G401 (cell line): ENCODE measurements around the gene ANKFY1. TPM values are rescaled to one million over a fixed set of nuclear protein-coding genes. Genes with fewer than 3 reads are reported as not detected.
A peak's percentile ranks its signal among the peaks of the same experiment; 100 is the strongest.
"Not testable (repeated sequence)": the region's sequence is repeated elsewhere in the genome, so short reads cannot be mapped to it uniquely, and the experiment has no call there.

Experiments
- DNase-seq: peaks from one replicate; pipeline ENCODE4 v3.0.0-alpha.2; 2015; ENCODE audit warnings: low spot score
- in situ Hi-C: cut with HindIII; loops from 2 replicates; pipeline ENCODE4 v1.10.0; 2016; ENCODE audit warnings: low sequenced_read_pairs, mixed read lengths
- total RNA-seq: library from RNA; depleted of rRNA; stranded (reverse); fragments of >200 nt; shearing (Covaris generic); gene quantifications from 2 replicates; pipeline ENCODE4 v1.2.3, GENCODE V29; 2014; rRNA removed

The ANKFY1 gene
- total RNA-seq, 1 experiment from 2014 or later = 22.2 TPM

- DNase-seq = no peak
- in situ Hi-C loops = no loop called here
Measured at GRCh38 chr17:4140125-4140524, 123.7 kb downstream of the ANKFY1 start.

GRCh38 chr17:4138906-4139526 lies 124.8 kb downstream of the ANKFY1 start:
- in situ Hi-C loops, DNase-seq: not testable (repeated sequence)

GRCh38 chr17:4136373-4136772 lies 127.4 kb downstream of the ANKFY1 start:
- in situ Hi-C loops = no loop called here
- no peak for DNase-seq

GRCh38 chr17:4135489-4135888 lies 128.3 kb downstream of the ANKFY1 start:
- in situ Hi-C loops = no loop called here
- DNase-seq = no peak

DNA sequence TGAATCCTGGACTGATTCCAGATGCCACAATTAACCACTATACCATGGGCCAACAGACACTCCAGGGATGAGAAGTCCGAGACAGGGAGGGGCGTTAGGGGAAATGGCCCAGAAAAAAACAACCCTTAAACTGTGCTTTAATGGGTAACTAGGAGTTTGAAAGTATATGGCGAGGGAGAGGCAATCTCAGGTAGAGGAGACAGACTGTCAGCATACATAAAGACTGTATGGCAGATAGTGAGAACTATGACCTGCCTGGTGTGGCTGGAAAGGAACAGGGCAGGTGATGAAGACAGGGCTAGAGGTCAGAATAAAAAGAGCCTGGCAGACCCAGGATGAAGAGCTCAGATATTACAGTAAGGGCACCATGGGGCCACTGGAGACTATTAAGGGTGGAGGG lies 129.1 kb downstream of the ANKFY1 start:
- no peak for DNase-seq
- in situ Hi-C loops = no loop called here

GRCh38 chr17:4130715-4131114 lies 133.1 kb downstream of the ANKFY1 start:
- no peak for DNase-seq
- in situ Hi-C loops = no loop called here

- in situ Hi-C loops = no loop called here
- no peak for DNase-seq
Measured at GRCh38 chr17:4127555-4127954, 136.2 kb downstream of the ANKFY1 start.

DNA sequence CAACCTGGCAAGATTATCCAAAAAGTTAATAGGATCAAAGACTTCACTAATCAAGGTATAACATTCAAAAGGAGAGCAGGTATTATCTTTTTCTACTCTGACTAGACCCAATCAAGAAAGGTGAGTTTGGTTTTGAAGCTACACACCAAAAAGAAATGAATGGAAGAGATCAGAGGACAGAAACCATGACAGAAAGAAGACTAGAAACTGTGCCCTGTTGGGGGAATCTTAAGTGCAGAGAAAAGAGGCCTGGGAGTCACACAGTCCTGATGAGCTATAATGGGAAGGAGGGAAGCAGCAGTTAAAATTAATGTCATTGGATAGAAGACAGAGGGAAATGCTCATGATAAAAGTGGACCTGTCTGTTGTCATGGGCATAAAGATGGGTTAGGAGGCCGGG lies 138.2 kb downstream of the ANKFY1 start:
- DNase-seq = no peak
- in situ Hi-C loops = no loop called here

DNA sequence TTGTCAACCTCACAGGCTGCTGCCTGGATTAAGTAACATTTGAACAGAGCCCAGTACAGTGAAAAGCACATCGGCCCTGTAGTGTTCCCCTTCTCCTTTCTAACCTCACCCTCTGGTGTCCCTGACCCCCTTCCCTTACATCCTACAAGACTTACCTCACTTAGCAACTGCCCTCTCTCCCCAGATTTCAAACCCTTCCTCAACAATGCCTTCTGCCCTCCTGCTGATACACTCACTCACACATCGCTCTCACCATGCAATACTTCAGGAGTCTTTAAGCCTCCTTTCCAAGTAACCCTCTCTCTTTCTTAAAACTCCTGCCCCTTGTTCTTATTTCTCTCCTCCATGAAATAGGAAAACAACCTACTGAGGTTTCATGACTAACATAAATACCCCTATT lies 138.8 kb downstream of the ANKFY1 start:
- in situ Hi-C loops = no loop called here
- no peak for DNase-seq

DNA sequence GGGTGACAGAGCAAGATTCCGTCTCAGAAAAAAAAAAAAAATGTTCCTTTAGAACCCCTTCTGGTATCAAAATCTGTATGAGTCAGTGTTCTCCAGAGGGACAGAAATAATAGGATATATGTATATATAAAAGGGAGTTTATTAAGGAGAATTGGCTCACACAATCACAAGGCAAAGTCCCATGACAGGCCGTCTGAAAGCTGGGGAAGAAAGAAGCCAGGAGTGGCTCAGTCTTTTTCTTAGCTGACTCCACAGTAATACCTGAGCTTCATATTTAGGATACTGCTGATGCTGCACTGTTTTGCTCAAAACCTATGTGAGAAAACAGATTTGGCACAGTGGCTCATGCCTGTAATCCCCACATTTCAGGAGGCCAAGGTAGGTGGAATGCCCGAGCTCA lies 143.4 kb downstream of the ANKFY1 start:
- in situ Hi-C loops = no loop called here
- DNase-seq = no peak

GRCh38 chr17:4119299-4119698 lies 144.5 kb downstream of the ANKFY1 start:
- DNase-seq = no peak
- in situ Hi-C loops = no loop called here

GRCh38 chr17:4118015-4118743 lies 145.6 kb downstream of the ANKFY1 start:
- peak; percentile 29 for DNase-seq
- in situ Hi-C loops = no loop called here

DNA sequence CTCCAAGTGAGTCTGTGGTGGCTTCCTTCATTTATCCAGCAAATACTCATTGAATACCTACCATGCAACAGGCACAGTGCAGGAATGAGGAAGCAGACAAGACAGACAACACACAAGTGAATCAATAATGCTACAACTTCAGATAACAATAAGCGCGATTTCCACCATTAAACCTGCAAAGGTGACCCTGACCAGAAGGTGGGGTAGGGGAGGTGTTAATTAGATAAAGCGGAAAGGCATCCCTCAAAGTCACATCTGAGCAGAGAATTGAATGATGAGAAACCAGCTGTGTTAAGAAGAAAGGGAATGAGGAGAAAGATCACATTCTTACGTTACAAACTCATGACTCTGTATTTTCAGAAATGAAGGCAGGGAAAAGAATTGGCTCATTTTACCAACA lies 147.3 kb downstream of the ANKFY1 start:
- in situ Hi-C loops = no loop called here
- no peak for DNase-seq

Other genes with a start within 250 kb of the ANKFY1 start
- 7.9 and 12.6 TPM in 2 replicates for gene ZZEF1, start 120.9 kb downstream of the ANKFY1 start, total RNA-seq
- gene CYB5D2, start 120.8 kb downstream of the ANKFY1 start, total RNA-seq = 22.2 and 33.4 TPM in 2 replicates
- gene UBE2G1, start 102.7 kb upstream of the ANKFY1 start, total RNA-seq = 43.3 and 70.9 TPM in 2 replicates
- gene SPNS3, start 170.0 kb upstream of the ANKFY1 start, total RNA-seq = 0.12 and 1.2 TPM in 2 replicates
- 58.1 and 61.5 TPM in 2 replicates for gene SPNS2, start 234.9 kb upstream of the ANKFY1 start, total RNA-seq